IMR-90 (cell line): ENCODE results near the gene HGF. TPM values are rescaled to one million over a fixed set of nuclear protein-coding genes. Genes with fewer than 3 reads are reported as not detected.
A peak's percentile ranks its signal among the peaks of the same experiment; 100 is the strongest.

Source experiments
- ATAC-seq: fragments of 200-7000 bp; cut with Tn5 transposase; 2 replicates; pipeline ENCODE4 v1.9.1; 2020; ENCODE audit warnings: low read depth, mild to moderate bottlenecking, moderate library complexity
- BruUV-seq: library from RNA; stranded (reverse); fragments of 400-500 nt; replicated peaks from 2 replicates; lab custom pipeline; 2021; lab: Mats Ljungman, UMichigan
- CTCF ChIA-PET: fragments of 300-600 bp; formaldehyde crosslinking; extraction: SDS; loops from one replicate; lab custom pipeline; 2021; ENCODE audit warnings: antibody characterized with exemption; lab: Yijun Ruan, JAX
- POLR2A ChIA-PET: fragments of 300-600 bp; sonication (Branson Sonifier 250); formaldehyde crosslinking; loops from one replicate; lab custom pipeline; 2022; ENCODE audit warnings: antibody characterized with exemption; ENCODE audit not compliant: unreplicated experiment; lab: Charles Lee
- DNase-seq: peaks from one replicate; pipeline ENCODE4 v3.0.0; 2013
- H2AFZ ChIP-seq: replicated peaks from 2 replicates; pipeline ENCODE3; 2013; ENCODE audit warnings: low read length, mild to moderate bottlenecking; ENCODE audit not compliant: poor library complexity
- H2AK5ac ChIP-seq: 2 replicates; pipeline ENCODE4 v1.6.1; 2013; ENCODE audit warnings: low read depth, low read length, inconsistent platforms
- H2AK9ac ChIP-seq: replicated peaks from 2 replicates; pipeline ENCODE3; 2013; ENCODE audit warnings: mild to moderate bottlenecking, low read depth, low read length, moderate library complexity; ENCODE audit not compliant: poor library complexity
- H2BK120ac ChIP-seq: 2 replicates; pipeline ENCODE4 v1.6.1; 2013; ENCODE audit warnings: low read depth, low read length, inconsistent platforms
- H2BK15ac ChIP-seq: 3 replicates; pipeline ENCODE4 v1.6.1; 2013; ENCODE audit warnings: low read depth, low read length, inconsistent platforms
- H2BK20ac ChIP-seq: 2 replicates; pipeline ENCODE4 v1.6.1; 2013; ENCODE audit warnings: low read depth, mild to moderate bottlenecking, inconsistent platforms, low read length, moderate library complexity
- H2BK5ac ChIP-seq: 2 replicates; pipeline ENCODE4 v1.6.1; 2013; ENCODE audit warnings: mild to moderate bottlenecking, low read depth, low read length, inconsistent platforms; ENCODE audit not compliant: poor library complexity, severe bottlenecking
- H3K14ac ChIP-seq: replicated peaks from 2 replicates; pipeline ENCODE4 v1.6.1; 2013; ENCODE audit warnings: low read depth, low read length, inconsistent platforms
- H3K18ac ChIP-seq: 2 replicates; pipeline ENCODE4 v1.6.1; 2013; ENCODE audit warnings: low read depth, low read length, control low read depth
- H3K23ac ChIP-seq: 2 replicates; pipeline ENCODE4 v1.6.1; 2013; ENCODE audit warnings: low read depth, low read length, inconsistent platforms
- H3K27ac ChIP-seq: 2 replicates; pipeline ENCODE4 v1.5.1; 2013; ENCODE audit warnings: mild to moderate bottlenecking, control low read depth, low read length; ENCODE audit not compliant: insufficient read depth
- H3K27me3 ChIP-seq: 2 replicates; pipeline ENCODE4 v1.6.1; 2013; ENCODE audit warnings: low read length; ENCODE audit not compliant: control insufficient read depth, insufficient read depth
- H3K36me3 ChIP-seq: 2 replicates; pipeline ENCODE4 v1.6.1; 2013; ENCODE audit warnings: low read length, mixed read lengths; ENCODE audit not compliant: control insufficient read depth, insufficient read depth
- H3K4ac ChIP-seq: 2 replicates; pipeline ENCODE4 v1.6.1; 2013; ENCODE audit warnings: low read depth, low read length, inconsistent platforms
- H3K4me1 ChIP-seq: 2 replicates; pipeline ENCODE4 v1.6.1; 2013; ENCODE audit warnings: low read length, mixed read lengths; ENCODE audit not compliant: control insufficient read depth, insufficient read depth
- H3K4me2 ChIP-seq: 2 replicates; pipeline ENCODE4 v1.6.1; 2013; ENCODE audit warnings: low read depth, mild to moderate bottlenecking, control low read depth, low read length, moderate library complexity
- H3K4me3 ChIP-seq: 2 replicates; pipeline ENCODE4 v1.5.1; 2013; ENCODE audit warnings: low read depth, mild to moderate bottlenecking, control low read depth, low read length, moderate library complexity; ENCODE audit not compliant: insufficient read depth
- H3K56ac ChIP-seq: 2 replicates; pipeline ENCODE4 v1.6.1; 2013; ENCODE audit warnings: low read length, inconsistent platforms; ENCODE audit not compliant: insufficient read depth; ENCODE audit errors: extremely low read depth
- H3K79me1 ChIP-seq, 2 experiments: 2 replicates each; pipeline ENCODE4 v1.6.1; 2013; ENCODE audit warnings: low read length in 2 of 2, inconsistent platforms in 1 of 2, low read depth in 1 of 2
- H3K9ac ChIP-seq: 2 replicates; pipeline ENCODE4 v1.6.1; 2013; ENCODE audit warnings: low read depth, low read length, control low read depth
- H3K9me1 ChIP-seq: 2 replicates; pipeline ENCODE4 v1.6.1; 2013; ENCODE audit warnings: low read length, inconsistent platforms; ENCODE audit not compliant: insufficient read depth
- H3K9me3 ChIP-seq: 2 replicates; pipeline ENCODE4 v1.6.1; 2013; ENCODE audit warnings: low read length; ENCODE audit not compliant: control insufficient read depth, insufficient read depth
- H4K20me1 ChIP-seq: 2 replicates; pipeline ENCODE4 v1.6.1; 2013; ENCODE audit warnings: low read length, inconsistent platforms; ENCODE audit not compliant: insufficient read depth
- H4K5ac ChIP-seq: 2 replicates; pipeline ENCODE4 v1.6.1; 2013; ENCODE audit warnings: mild to moderate bottlenecking, low read depth, low read length, control low read depth
- H4K8ac ChIP-seq, 2 experiments: 2 replicates each; pipeline ENCODE4 v1.6.1; 2013; ENCODE audit warnings: low read depth in 2 of 2, low read length in 2 of 2, control low read depth in 1 of 2, inconsistent platforms in 1 of 2
- H4K91ac ChIP-seq: 2 replicates; pipeline ENCODE4 v1.6.1; 2013; ENCODE audit warnings: low read depth, low read length, inconsistent platforms; ENCODE audit not compliant: insufficient read depth
- BHLHE40 ChIP-seq: fragments of 150-350 bp; IDR thresholded peaks from 2 replicates; pipeline ENCODE4 v1.6.1; 2016; ENCODE audit warnings: mild to moderate bottlenecking, low read depth, low read length
- CEBPB ChIP-seq: IDR thresholded peaks from 2 replicates; pipeline ENCODE4 v1.6.1; 2012; ENCODE audit warnings: low read depth, low read length, improper control_type of control experiment
- CHD1 ChIP-seq: IDR thresholded peaks from 2 replicates; pipeline ENCODE4 v1.6.1; 2012; ENCODE audit warnings: low read depth, low read length, improper control_type of control experiment
- CTCF ChIP-seq: conservative IDR thresholded peaks from 2 replicates; pipeline ENCODE4 v1.5.1; 2012; ENCODE audit warnings: mild to moderate bottlenecking, low read depth, low read length, improper control_type of control experiment
- ELK1 ChIP-seq: fragments of 150-350 bp; IDR thresholded peaks from 2 replicates; pipeline ENCODE4 v1.6.1; 2016; ENCODE audit warnings: low read depth, mild to moderate bottlenecking, low read length, moderate library complexity, borderline replicate concordance
- FOS ChIP-seq: fragments of 150-350 bp; IDR thresholded peaks from 2 replicates; pipeline ENCODE4 v1.6.1; 2016; ENCODE audit warnings: low read depth, low read length
- MAFK ChIP-seq: IDR thresholded peaks from 2 replicates; pipeline ENCODE4 v1.6.1; 2012; ENCODE audit warnings: low read depth, low read length, improper control_type of control experiment
- MAZ ChIP-seq: IDR thresholded peaks from 2 replicates; pipeline ENCODE4 v1.6.1; 2012; ENCODE audit warnings: low read depth, mild to moderate bottlenecking, low read length, improper control_type of control experiment, moderate library complexity, borderline replicate concordance
- MXI1 ChIP-seq: IDR thresholded peaks from 2 replicates; pipeline ENCODE4 v1.6.1; 2012; ENCODE audit warnings: low read depth, mild to moderate bottlenecking, low read length, moderate library complexity, borderline replicate concordance
- NFE2L2 ChIP-seq: fragments of 150-350 bp; IDR thresholded peaks from 2 replicates; pipeline ENCODE4 v1.6.1; 2016; ENCODE audit warnings: low read depth, mild to moderate bottlenecking, low read length
- POLR2A ChIP-seq: IDR thresholded peaks from 2 replicates; pipeline ENCODE4 v1.6.1; 2012; ENCODE audit warnings: mild to moderate bottlenecking, low read depth, low read length
- RAD21 ChIP-seq: IDR thresholded peaks from 2 replicates; pipeline ENCODE4 v1.6.1; 2012; ENCODE audit warnings: low read length, improper control_type of control experiment
- RCOR1 ChIP-seq: IDR thresholded peaks from 2 replicates; pipeline ENCODE4 v1.6.1; 2012; ENCODE audit warnings: mild to moderate bottlenecking, low read length, improper control_type of control experiment; ENCODE audit not compliant: insufficient replicate concordance
- RFX5 ChIP-seq: IDR thresholded peaks from 2 replicates; pipeline ENCODE4 v1.8.0; 2012; ENCODE audit warnings: low read depth, mild to moderate bottlenecking, low read length, moderate library complexity
- SMC3 ChIP-seq: fragments of 150-350 bp; IDR thresholded peaks from 2 replicates; pipeline ENCODE4 v1.6.1; 2016; ENCODE audit warnings: low read depth, mild to moderate bottlenecking, antibody characterized with exemption, low read length, moderate library complexity
- USF2 ChIP-seq: fragments of 150-350 bp; IDR thresholded peaks from 2 replicates; pipeline ENCODE4 v1.6.1; 2017; ENCODE audit warnings: mild to moderate bottlenecking, antibody characterized with exemption, low read length, low read depth
- dilution Hi-C: fragments of 300-500 bp; cut with HindIII; formaldehyde crosslinking; loops from one replicate; pipeline ENCODE4 v1.14.3; 2018; ENCODE audit warnings: low sequenced_read_pairs; ENCODE audit not compliant: unreplicated experiment
- in situ Hi-C: fragments of 300-500 bp; cut with MboI; formaldehyde crosslinking; loops from 3 replicates; pipeline ENCODE4 v1.14.3; 2019; ENCODE audit warnings: low sequenced_read_pairs, inconsistent platforms, mixed read lengths
- intact Hi-C: fragments of 100-400 bp; cut with micrococcal nuclease; formaldehyde crosslinking; loops from 2 replicates; pipeline ENCODE4 v1.10.0; 2022
- polyA plus RNA-seq, 3 experiments: library from polyadenylated mRNA; depleted of rRNA; stranded (reverse); fragments of >200 nt; gene quantifications; 2 replicates each; pipeline ENCODE4 v1.2.3, GENCODE V29; 2012; ENCODE audit warnings: low replicate concordance in 1 of 3
- total RNA-seq: library from RNA; depleted of rRNA; stranded (reverse); fragments of >200 nt; gene quantifications from 2 replicates; pipeline ENCODE4 v1.2.3, GENCODE V29; 2012

HGF gene
- total and polyA plus RNA-seq, 2 of the 4 experiments (the other 2 are of a cell fraction): 16.8 to 50.9 TPM

- intact Hi-C loops: no loop called here
- no peak overlapping the region for H2BK20ac ChIP-seq
- no peak for DNase-seq
Observed at GRCh38 chr7:81777697-81778096, 7.8 kb upstream of the HGF start.

More at GRCh38 chr7:81777697-81778096, 7.8 kb upstream of the HGF start:
- 0 out of 3 replicates have a peak overlapping the region, but pooled peaks have one; percentile 8 for H2BK15ac ChIP-seq
- H2AFZ ChIP-seq: no peak overlapping the region
- H2AK5ac ChIP-seq: no peak overlapping the region
- H2BK120ac ChIP-seq: no peak overlapping the region
- H2BK5ac ChIP-seq: no peak overlapping the region
- CTCF ChIA-PET: interaction anchor here (0.6 kb wide), 3 partner anchors 20 to 802 kb away, joined by 3 to 5 read pairs (median 5); no protein-coding TSS in a partner anchor
- H3K36me3 ChIP-seq: no peaks in the 10 kb centered on the region
- BruUV-seq: no TSS peak
- no peak overlapping the region for H3K23ac ChIP-seq
- no peak overlapping the region for H3K4me2 ChIP-seq
- no peak for TF ChIP-seq MAZ
- TF ChIP-seq CHD1: no peak
- no peak for TF ChIP-seq NFE2L2
- no peak for TF ChIP-seq ELK1
- no peak for TF ChIP-seq POLR2A
- no peak for TF ChIP-seq BHLHE40
- no peak for TF ChIP-seq RFX5
- no peak for TF ChIP-seq CEBPB
- no peak for TF ChIP-seq RAD21
- no peak for TF ChIP-seq SMC3
- no peak for TF ChIP-seq FOS
- TF ChIP-seq USF2: no peak
- no peak for TF ChIP-seq RCOR1
- TF ChIP-seq MAFK: no peak
- TF ChIP-seq CTCF: no peak
- no peak for TF ChIP-seq MXI1
- no peak overlapping the region for H3K18ac ChIP-seq
- H4K5ac ChIP-seq: no peak overlapping the region
- H3K4ac ChIP-seq: no peak overlapping the region
- H3K14ac ChIP-seq: no peak overlapping the region
- H3K79me1 ChIP-seq: no peaks in the 10 kb centered on the region
- H3K4me1 ChIP-seq: no peaks in the 10 kb centered on the region
- ATAC-seq: no peak
- POLR2A ChIA-PET: no interaction called here
- H4K20me1 ChIP-seq: no peaks in the 10 kb centered on the region
- no peak overlapping the region for H4K91ac ChIP-seq
- H3K27ac ChIP-seq: no peak overlapping the region
- H2AK9ac ChIP-seq: no peak overlapping the region
- H3K56ac ChIP-seq: no peak overlapping the region
- in situ Hi-C loops (no loop called here), dilution Hi-C loops (no loop called here)
- H3K27me3 ChIP-seq: no peaks in the 10 kb centered on the region
- H3K9ac ChIP-seq: no peak overlapping the region
- no peak overlapping the region for H3K4me3 ChIP-seq
- no peaks in the 10 kb centered on the region for H3K9me1 ChIP-seq
- no peak overlapping the region for H4K8ac ChIP-seq
- no peaks in the 10 kb centered on the region for H3K9me3 ChIP-seq
